T-helper 2 cell treated with Interferon-gamma antibody and Interleukin-4, amounts not matched to agents 100 ng/mL and 5 ng/mL, for 36 hours (primary cell): ENCODE data around the gene ATP8B1. TPM values are rescaled to one million over a fixed set of nuclear protein-coding genes. Genes with fewer than 3 reads are reported as not detected.
"Not testable (repeated sequence)": the region's sequence is repeated elsewhere in the genome, so short reads cannot be mapped to it uniquely, and the experiment has no call there.

Experiments
- intact Hi-C: fragments of 100-400 bp; cut with micrococcal nuclease; formaldehyde crosslinking; loops from one replicate; pipeline ENCODE4 v1.15.1; 2023
- total RNA-seq: library from RNA; stranded (reverse); gene quantifications from 2 replicates; pipeline ENCODE4 v1.2.3, GENCODE V29; 2022

ATP8B1 gene
- total RNA-seq, 1 donor from 2014 or later, result not detected

GRCh38 chr18:57768537-57769326 lies 34.4 kb downstream of the ATP8B1 start:
- intact Hi-C loops, result no loop called here

- intact Hi-C loops, result no loop called here
Observed at GRCh38 chr18:57767259-57768050, 35.7 kb downstream of the ATP8B1 start.

GRCh38 chr18:57764995-57765394 lies 38.1 kb downstream of the ATP8B1 start:
- intact Hi-C loops, result no loop called here

- intact Hi-C loops, result no loop called here
Observed at GRCh38 chr18:57764087-57764486, 39.0 kb downstream of the ATP8B1 start.

GRCh38 chr18:57762686-57763085 lies 40.4 kb downstream of the ATP8B1 start:
- intact Hi-C loops, result no loop called here

- intact Hi-C loops, result no loop called here
Observed at GRCh38 chr18:57759650-57760049, 43.5 kb downstream of the ATP8B1 start.

- intact Hi-C loops, result no loop called here
Observed at GRCh38 chr18:57755473-57756067, 47.5 kb downstream of the ATP8B1 start.

GRCh38 chr18:57754577-57755338 lies 48.4 kb downstream of the ATP8B1 start:
- intact Hi-C loops, result no loop called here

GRCh38 chr18:57753063-57753462 lies 50.1 kb downstream of the ATP8B1 start:
- intact Hi-C loops, result no loop called here

GRCh38 chr18:57749604-57749970 lies 53.5 kb downstream of the ATP8B1 start:
- intact Hi-C loops, result no loop called here

- intact Hi-C loops, result no loop called here
Observed at GRCh38 chr18:57748770-57749603, 54.1 kb downstream of the ATP8B1 start.

GRCh38 chr18:57747809-57748680 lies 55.1 kb downstream of the ATP8B1 start:
- intact Hi-C loops, result no loop called here

GRCh38 chr18:57744211-57744694 lies 58.9 kb downstream of the ATP8B1 start:
- intact Hi-C loops, result no loop called here

GRCh38 chr18:57743008-57743407 lies 60.1 kb downstream of the ATP8B1 start:
- intact Hi-C loops, result no loop called here

GRCh38 chr18:57741273-57741672 lies 61.8 kb downstream of the ATP8B1 start:
- intact Hi-C loops, result no loop called here

- intact Hi-C loops, result no loop called here
Observed at GRCh38 chr18:57738078-57738477, 65.0 kb downstream of the ATP8B1 start.

GRCh38 chr18:57737400-57738060 lies 65.6 kb downstream of the ATP8B1 start:
- intact Hi-C loops, result no loop called here

- intact Hi-C loops, result not testable (repeated sequence)
Observed at GRCh38 chr18:57735042-57735441, 68.1 kb downstream of the ATP8B1 start.

GRCh38 chr18:57733861-57734260 lies 69.3 kb downstream of the ATP8B1 start:
- intact Hi-C loops, result no loop called here
